ENCODE measurements around the gene MGAT5B. TPM values are rescaled to one million over a fixed set of nuclear protein-coding genes. Genes with fewer than 3 reads are reported as not detected.

The MGAT5B gene
- total and polyA plus RNA-seq, 2 donors (not counting 1 experiment from before 2014, with no cell fraction given) = 0.15 to 37.8 TPM

DNA sequence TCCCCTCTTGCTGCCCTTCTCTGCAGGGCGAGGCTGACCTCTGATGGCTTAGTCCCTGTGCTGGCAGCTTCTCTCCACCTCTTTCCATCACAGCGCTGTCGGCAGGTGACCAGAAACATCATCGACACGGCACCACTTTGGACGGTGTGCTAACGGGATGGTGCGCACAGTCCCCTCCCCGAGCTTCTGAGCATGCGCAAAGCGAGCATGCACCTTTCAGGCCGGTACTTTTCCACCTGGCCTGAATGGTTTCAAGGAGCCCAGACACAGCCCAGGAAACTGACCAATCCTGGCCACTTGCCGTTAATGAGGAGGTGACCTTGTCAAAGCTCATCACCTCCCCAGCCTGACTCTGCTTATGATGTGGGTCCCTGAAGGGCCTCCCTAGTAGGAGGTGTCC is 54.8 kb downstream of the MGAT5B start:
- TF ChIP-seq, protein P1, sequence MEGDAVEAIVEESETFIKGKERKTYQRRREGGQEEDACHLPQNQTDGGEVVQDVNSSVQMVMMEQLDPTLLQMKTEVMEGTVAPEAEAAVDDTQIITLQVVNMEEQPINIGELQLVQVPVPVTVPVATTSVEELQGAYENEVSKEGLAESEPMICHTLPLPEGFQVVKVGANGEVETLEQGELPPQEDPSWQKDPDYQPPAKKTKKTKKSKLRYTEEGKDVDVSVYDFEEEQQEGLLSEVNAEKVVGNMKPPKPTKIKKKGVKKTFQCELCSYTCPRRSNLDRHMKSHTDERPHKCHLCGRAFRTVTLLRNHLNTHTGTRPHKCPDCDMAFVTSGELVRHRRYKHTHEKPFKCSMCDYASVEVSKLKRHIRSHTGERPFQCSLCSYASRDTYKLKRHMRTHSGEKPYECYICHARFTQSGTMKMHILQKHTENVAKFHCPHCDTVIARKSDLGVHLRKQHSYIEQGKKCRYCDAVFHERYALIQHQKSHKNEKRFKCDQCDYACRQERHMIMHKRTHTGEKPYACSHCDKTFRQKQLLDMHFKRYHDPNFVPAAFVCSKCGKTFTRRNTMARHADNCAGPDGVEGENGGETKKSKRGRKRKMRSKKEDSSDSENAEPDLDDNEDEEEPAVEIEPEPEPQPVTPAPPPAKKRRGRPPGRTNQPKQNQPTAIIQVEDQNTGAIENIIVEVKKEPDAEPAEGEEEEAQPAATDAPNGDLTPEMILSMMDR (IDR thresholded peaks at IDR 0.05) = no peak
- TF ChIP-seq EZH2 (IDR thresholded peaks at IDR 0.05; ENCODE audit: borderline replicate concordance, insufficient read depth, low read depth, low read length, poor library complexity, severe bottlenecking) = no peak
- Histone ChIP-seq H3K4me2 (replicated peaks; ENCODE audit: low read depth, low read length, poor library complexity, severe bottlenecking) (no peak overlapping the region), H3K27me3 (replicated peaks in 1 of 4; ENCODE audit: control extremely low read depth in 1 of 4, control insufficient read depth in 3 of 4, insufficient read depth in 4 of 4, low read length in 3 of 4) (peaks cover 0 to 10% (median 0%) of the 10 kb centered on the region in 4 experiments), H3K79me2 (ENCODE audit: control insufficient read depth, insufficient read depth, low read length) (no peaks in the 10 kb centered on the region), H3K9me3 (ENCODE audit: control extremely low read depth in 1 of 3, control insufficient read depth in 2 of 3, insufficient read depth in 1 of 3, low read length in 2 of 3) (peaks cover 0 to 4% (median 0%) of the 10 kb centered on the region in 3 donors), H3K4me3 (ENCODE audit: control extremely low read depth in 1 of 5, extremely low read depth in 1 of 5, insufficient read depth in 1 of 5, low read depth in 2 of 5, low read length in 4 of 5) (no peak overlapping the region), H4K20me1 (ENCODE audit: control insufficient read depth, insufficient read depth, low read length, poor library complexity, severe bottlenecking) (no peaks in the 10 kb centered on the region), H3K4me1 (ENCODE audit: control insufficient read depth in 2 of 2, insufficient read depth in 2 of 2, low read length in 2 of 2) (no peaks in the 10 kb centered on the region), H3K27ac (ENCODE audit: low read length in 2 of 2) (no peak overlapping the region), H3K36me3 (replicated peaks in 1 of 2; ENCODE audit: control extremely low read depth in 1 of 2, control insufficient read depth in 1 of 2, extremely low read depth in 1 of 2, insufficient read depth in 2 of 2, low read length in 1 of 2) (no peaks in the 10 kb centered on the region), H3K9ac (ENCODE audit: low read length) (no peak overlapping the region), H2AFZ (ENCODE audit: insufficient read depth, low read depth, low read length, poor library complexity, severe bottlenecking) (no peak overlapping the region)
- intact Hi-C loops (cut with micrococcal nuclease) = no loop called here
- Mint-ChIP-seq H3K27me3 (peaks cover 14% of the 10 kb centered on the region), H3K9me3 (ENCODE audit: insufficient read depth) (no peaks in the 10 kb centered on the region), H3K27ac (no peak overlapping the region), H3K4me3 (no peak overlapping the region), H3K4me1 (no peaks in the 10 kb centered on the region)
- DNase-seq (no peak), ATAC-seq (ENCODE audit: low read depth) (no peak)
- 93% methylated on average over 12 of the region's 13 CpGs for WGBS (ENCODE audit: insufficient coverage)
- POLR2A ChIA-PET = no interaction called here
- CTCF ChIA-PET = interaction anchor here (1.3 kb wide), 1 partner anchor 134 kb away, joined by 3 read pairs; no protein-coding TSS in a partner anchor

DNA sequence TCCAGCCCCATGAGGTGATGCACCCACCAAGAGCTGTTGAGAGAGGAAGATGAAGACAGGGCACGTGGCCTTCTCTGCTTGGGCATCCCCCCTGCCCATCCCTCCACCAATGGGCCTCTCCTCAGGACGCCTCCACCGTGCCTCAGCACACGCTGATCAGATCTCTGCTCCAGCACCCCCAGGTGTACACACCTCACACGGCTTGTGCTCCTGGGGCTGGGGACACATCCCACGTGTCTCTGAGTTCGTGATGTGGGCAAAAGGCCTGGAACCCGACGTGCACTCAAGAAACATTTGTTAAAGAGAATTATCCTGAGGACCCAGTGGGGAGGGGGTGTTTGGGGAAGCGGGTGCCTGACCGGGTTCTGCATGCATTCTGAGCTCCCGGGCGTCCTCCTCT is 55.3 kb downstream of the MGAT5B start:
- intact Hi-C loops (cut with micrococcal nuclease) = no loop called here
- Histone ChIP-seq H2AFZ (ENCODE audit: insufficient read depth, low read depth, low read length, poor library complexity, severe bottlenecking) (no peak overlapping the region), H3K4me2 (replicated peaks; ENCODE audit: low read depth, low read length, poor library complexity, severe bottlenecking) (no peak overlapping the region), H3K27me3 (replicated peaks in 1 of 4; ENCODE audit: control extremely low read depth in 1 of 4, control insufficient read depth in 3 of 4, insufficient read depth in 4 of 4, low read length in 3 of 4) (peaks cover 0 to 10% (median 0%) of the 10 kb centered on the region in 4 experiments), H3K4me3 (ENCODE audit: control extremely low read depth in 1 of 5, extremely low read depth in 1 of 5, insufficient read depth in 1 of 5, low read depth in 2 of 5, low read length in 4 of 5) (no peak overlapping the region), H3K27ac (ENCODE audit: low read length in 2 of 2) (no peak overlapping the region), H4K20me1 (ENCODE audit: control insufficient read depth, insufficient read depth, low read length, poor library complexity, severe bottlenecking) (no peaks in the 10 kb centered on the region), H3K9ac (ENCODE audit: low read length) (no peak overlapping the region), H3K4me1 (ENCODE audit: control insufficient read depth in 2 of 2, insufficient read depth in 2 of 2, low read length in 2 of 2) (no peaks in the 10 kb centered on the region), H3K9me3 (ENCODE audit: control extremely low read depth in 1 of 3, control insufficient read depth in 2 of 3, insufficient read depth in 1 of 3, low read length in 2 of 3) (peaks cover 0 to 4% (median 0%) of the 10 kb centered on the region in 3 donors), H3K36me3 (replicated peaks in 1 of 2; ENCODE audit: control extremely low read depth in 1 of 2, control insufficient read depth in 1 of 2, extremely low read depth in 1 of 2, insufficient read depth in 2 of 2, low read length in 1 of 2) (no peaks in the 10 kb centered on the region), H3K79me2 (ENCODE audit: control insufficient read depth, insufficient read depth, low read length) (no peaks in the 10 kb centered on the region)
- Mint-ChIP-seq H3K9me3 (ENCODE audit: insufficient read depth) (no peaks in the 10 kb centered on the region), H3K27ac (no peak overlapping the region), H3K27me3 (peaks cover 14% of the 10 kb centered on the region), H3K4me1 (no peaks in the 10 kb centered on the region), H3K4me3 (no peak overlapping the region)
- ATAC-seq (ENCODE audit: low read depth) (no peak), DNase-seq (no peak)
- WGBS (ENCODE audit: insufficient coverage) = 91% methylated on average over 11 of the region's 13 CpGs
- CTCF ChIA-PET = interaction anchor here (0.6 to 1.3 kb wide), 2 partner anchors 133 to 255 kb away, joined by 3 read pairs; no protein-coding TSS in a partner anchor
- TF ChIP-seq EZH2 (IDR thresholded peaks at IDR 0.05; ENCODE audit: borderline replicate concordance, insufficient read depth, low read depth, low read length, poor library complexity, severe bottlenecking) = no peak
- TF ChIP-seq, protein P1 (IDR thresholded peaks at IDR 0.05) = no peak
- POLR2A ChIA-PET = no interaction called here

Measured in B cell (primary cell).